SIG-M5 (cell line): Measurements from ENCODE around the gene PDLIM3.
"Not testable (repeated sequence)": the region's sequence is repeated elsewhere in the genome, so short reads cannot be mapped to it uniquely, and the experiment has no call there.

Experiments
- DNase-seq: peaks from one replicate; lab custom pipeline; 2025; lab: John Stamatoyannopoulos, UW

The PDLIM3 gene

GRCh38 chr4:185534866-185535611 lies at the start of gene PDLIM3:
Gene PDLIM3 (minus strand): TSS chr4:185535507. CDS start chr4:185535434, 73 bp downstream.
- DNase-seq = no peak

- no peak for DNase-seq
These were observed 48.5 kb upstream of the PDLIM3 start for GRCh38 chr4:185583813-185584212.

- no peak for DNase-seq
These were observed 47.5 kb upstream of the PDLIM3 start for GRCh38 chr4:185582651-185583400.

GRCh38 chr4:185580699-185581098 lies 45.4 kb upstream of the PDLIM3 start:
- no peak for DNase-seq

GRCh38 chr4:185578284-185578683 lies 43.0 kb upstream of the PDLIM3 start:
- DNase-seq = no peak

- no peak for DNase-seq
These were observed 41.9 kb upstream of the PDLIM3 start for GRCh38 chr4:185576962-185577950.

- no peak for DNase-seq
These were observed 41.1 kb upstream of the PDLIM3 start for GRCh38 chr4:185576314-185576961.

- no peak for DNase-seq
These were observed 38.4 kb upstream of the PDLIM3 start for GRCh38 chr4:185573651-185574199.

GRCh38 chr4:185570727-185571126 lies 35.4 kb upstream of the PDLIM3 start:
- DNase-seq = no peak

- no peak for DNase-seq
These were observed 32.4 kb upstream of the PDLIM3 start for GRCh38 chr4:185567381-185568376.

- DNase-seq = no peak
These were observed 31.7 kb upstream of the PDLIM3 start for GRCh38 chr4:185566972-185567371.

- no peak for DNase-seq
These were observed 31.1 kb upstream of the PDLIM3 start for GRCh38 chr4:185566425-185566824.

- DNase-seq = no peak
These were observed 30.4 kb upstream of the PDLIM3 start for GRCh38 chr4:185565696-185566095.

GRCh38 chr4:185564349-185564748 lies 29.0 kb upstream of the PDLIM3 start:
- DNase-seq = no peak

- no peak for DNase-seq
These were observed 27.2 kb upstream of the PDLIM3 start for GRCh38 chr4:185562531-185562930.

- DNase-seq = no peak
These were observed 25.0 kb upstream of the PDLIM3 start for GRCh38 chr4:185560316-185560715.

- DNase-seq = no peak
These were observed 24.6 kb upstream of the PDLIM3 start for GRCh38 chr4:185559915-185560281.

- not testable (repeated sequence) for DNase-seq
These were observed 24.1 kb upstream of the PDLIM3 start for GRCh38 chr4:185559251-185559914.

GRCh38 chr4:185554365-185555126 lies 19.2 kb upstream of the PDLIM3 start:
- no peak for DNase-seq
